T-helper 1 cell treated with Interleukin-12 subunit alpha and Interleukin-12 subunit beta and Interleukin-4 antibody, amounts not matched to agents 30 μg/mL and 1 μg/mL, for 36 hours (primary cell): Measurements from ENCODE around the gene POLRMT.
A peak's percentile ranks its signal among the peaks of the same experiment; 100 is the strongest.

Experiments used
- H3K27ac Mint-ChIP-seq: one replicate; pipeline ENCODE4 v1.8.0; 2021; ENCODE audit warnings: mild to moderate bottlenecking, mixed read lengths
- H3K27me3 Mint-ChIP-seq: one replicate; pipeline ENCODE4 v1.8.0; 2021; ENCODE audit warnings: low read depth, mixed read lengths
- H3K36me3 Mint-ChIP-seq: one replicate; pipeline ENCODE4 v1.8.0; 2021; ENCODE audit warnings: low read depth, mixed read lengths
- H3K4me1 Mint-ChIP-seq: one replicate; pipeline ENCODE4 v1.8.0; 2021; ENCODE audit warnings: low read depth, mixed read lengths
- H3K4me3 Mint-ChIP-seq: one replicate; pipeline ENCODE4 v1.8.0; 2021; ENCODE audit warnings: mild to moderate bottlenecking, moderate library complexity, mixed read lengths
- H3K9me3 Mint-ChIP-seq: one replicate; pipeline ENCODE4 v1.8.0; 2021; ENCODE audit warnings: mixed read lengths

Gene POLRMT

GRCh38 chr19:572743-573518 lies 60.4 kb downstream of the POLRMT start:
- Mint-ChIP-seq H3K27me3 (no peaks in the 10 kb centered on the region), H3K4me1 (peaks cover 28% of the 10 kb centered on the region), H3K4me3 (peak overlapping the region; percentile 87), H3K27ac (peak overlapping the region; percentile 63), H3K9me3 (no peaks in the 10 kb centered on the region), H3K36me3 (peaks cover 1% of the 10 kb centered on the region)

DNA sequence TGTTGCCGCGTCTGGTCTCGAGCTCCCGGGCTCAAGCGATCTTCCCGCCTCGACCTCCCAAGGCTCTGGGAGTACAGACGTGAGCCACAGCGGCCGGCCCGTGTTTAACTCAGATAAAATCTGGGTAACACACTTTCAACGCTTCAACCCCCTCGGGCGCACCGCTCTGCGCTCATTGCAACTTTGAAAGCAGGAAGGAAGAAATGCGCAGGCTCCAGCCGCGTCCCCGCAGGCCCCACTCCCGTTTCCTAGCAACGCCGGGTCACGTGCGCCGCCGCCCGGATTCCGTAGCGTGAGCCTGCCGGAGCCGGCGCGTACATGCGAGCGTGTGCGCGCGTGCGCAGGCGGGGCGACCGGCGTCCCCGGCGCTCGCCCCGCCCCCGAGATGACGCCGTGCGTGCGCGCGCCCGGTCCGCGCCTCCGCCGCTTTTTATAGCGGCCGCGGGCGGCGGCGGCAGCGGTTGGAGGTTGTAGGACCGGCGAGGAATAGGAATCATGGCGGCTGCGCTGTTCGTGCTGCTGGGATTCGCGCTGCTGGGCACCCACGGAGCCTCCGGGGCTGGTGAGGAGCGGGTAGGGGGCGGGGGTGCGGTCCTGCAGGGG lies 61.1 kb downstream of the POLRMT start, which contains the start of gene BSG:
Gene BSG (plus strand): TSS at position 457 of the 603 bp plus-strand sequence. CDS start 39 bp downstream, at position 496.
- Mint-ChIP-seq H3K4me1 (peaks cover 28% of the 10 kb centered on the region), H3K36me3 (peaks cover 1% of the 10 kb centered on the region), H3K27me3 (no peaks in the 10 kb centered on the region), H3K27ac (peak within 1 kb of the TSS; percentile 97), H3K4me3 (peak within 1 kb of the TSS; percentile 87), H3K9me3 (no peaks in the 10 kb centered on the region)

DNA sequence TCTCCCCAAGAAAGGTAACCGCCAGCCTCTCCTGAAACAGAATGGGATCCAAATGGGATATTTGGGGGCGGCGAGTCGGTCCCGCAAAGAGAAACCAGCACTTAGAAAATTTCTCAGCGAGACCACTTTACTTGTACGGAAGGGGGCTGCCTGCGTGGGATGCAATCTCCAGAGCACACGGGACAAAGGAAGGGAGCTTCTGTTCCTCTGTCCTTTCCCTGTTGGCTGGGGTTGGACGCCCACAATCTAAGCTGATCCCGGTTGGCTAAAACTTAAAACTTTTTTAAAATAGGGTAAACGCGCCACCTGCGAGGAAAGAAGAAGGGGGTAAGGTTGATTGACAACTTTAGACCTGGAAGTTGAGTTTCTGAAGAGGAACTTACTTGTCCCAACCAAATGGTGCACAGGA lies 61.8 kb downstream of the POLRMT start:
- Mint-ChIP-seq H3K4me1 (peaks cover 27% of the 10 kb centered on the region), H3K9me3 (no peaks in the 10 kb centered on the region), H3K4me3 (peak overlapping the region; percentile 87), H3K27ac (peak overlapping the region; percentile 97), H3K36me3 (peaks cover 1% of the 10 kb centered on the region), H3K27me3 (no peaks in the 10 kb centered on the region)

- H3K27ac Mint-ChIP-seq = peak overlapping the region; percentile 97
- H3K36me3 Mint-ChIP-seq = no peaks in the 10 kb centered on the region
- H3K9me3 Mint-ChIP-seq = no peaks in the 10 kb centered on the region
- no peaks in the 10 kb centered on the region for H3K27me3 Mint-ChIP-seq
- peak overlapping the region; percentile 87 for H3K4me3 Mint-ChIP-seq
- H3K4me1 Mint-ChIP-seq = peaks cover 27% of the 10 kb centered on the region
Observed at GRCh38 chr19:570937-571565, 62.3 kb downstream of the POLRMT start.

DNA sequence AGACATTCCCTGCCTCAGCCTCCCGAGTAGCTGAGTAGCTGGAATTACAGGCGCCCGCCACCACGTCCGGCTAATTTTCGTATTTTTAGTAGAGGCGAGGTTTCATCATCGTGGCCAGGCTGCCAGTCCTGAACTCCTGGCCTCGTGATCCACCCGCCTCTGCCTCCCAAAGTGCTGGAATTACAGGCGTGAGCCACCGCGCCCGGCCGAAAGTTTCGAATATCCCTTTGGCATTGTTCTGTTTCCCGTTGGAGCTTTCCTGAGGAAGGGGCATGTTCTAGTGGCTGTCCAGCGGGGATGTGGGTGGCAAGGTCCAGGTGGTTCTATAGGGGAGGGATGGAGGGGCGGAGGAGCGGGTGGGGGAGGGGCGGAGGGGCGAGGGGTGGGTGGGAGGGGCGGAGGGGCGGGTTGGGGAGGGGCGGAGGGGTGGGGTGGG lies 63.1 kb downstream of the POLRMT start:
- Mint-ChIP-seq H3K4me1 (peaks cover 27% of the 10 kb centered on the region), H3K4me3 (peak overlapping the region; percentile 14), H3K27me3 (no peaks in the 10 kb centered on the region), H3K27ac (no peak overlapping the region), H3K36me3 (no peaks in the 10 kb centered on the region), H3K9me3 (no peaks in the 10 kb centered on the region)

- Mint-ChIP-seq H3K36me3 (no peaks in the 10 kb centered on the region), H3K27me3 (no peaks in the 10 kb centered on the region), H3K4me3 (no peak overlapping the region), H3K27ac (no peak overlapping the region), H3K4me1 (peaks cover 16% of the 10 kb centered on the region), H3K9me3 (no peaks in the 10 kb centered on the region)
Observed at GRCh38 chr19:567296-567900, 65.9 kb downstream of the POLRMT start.
